IPS DF 4.7 (cell line): ENCODE data around the gene RBPJL.
"Not testable (repeated sequence)": the region's sequence is repeated elsewhere in the genome, so short reads cannot be mapped to it uniquely, and the experiment has no call there.

ENCODE experiments used
- DNase-seq: peaks from one replicate; pipeline ENCODE4 v3.0.0-alpha.2; 2013; ENCODE audit warnings: low spot score; ENCODE audit errors: extremely low read depth

Gene RBPJL

DNA sequence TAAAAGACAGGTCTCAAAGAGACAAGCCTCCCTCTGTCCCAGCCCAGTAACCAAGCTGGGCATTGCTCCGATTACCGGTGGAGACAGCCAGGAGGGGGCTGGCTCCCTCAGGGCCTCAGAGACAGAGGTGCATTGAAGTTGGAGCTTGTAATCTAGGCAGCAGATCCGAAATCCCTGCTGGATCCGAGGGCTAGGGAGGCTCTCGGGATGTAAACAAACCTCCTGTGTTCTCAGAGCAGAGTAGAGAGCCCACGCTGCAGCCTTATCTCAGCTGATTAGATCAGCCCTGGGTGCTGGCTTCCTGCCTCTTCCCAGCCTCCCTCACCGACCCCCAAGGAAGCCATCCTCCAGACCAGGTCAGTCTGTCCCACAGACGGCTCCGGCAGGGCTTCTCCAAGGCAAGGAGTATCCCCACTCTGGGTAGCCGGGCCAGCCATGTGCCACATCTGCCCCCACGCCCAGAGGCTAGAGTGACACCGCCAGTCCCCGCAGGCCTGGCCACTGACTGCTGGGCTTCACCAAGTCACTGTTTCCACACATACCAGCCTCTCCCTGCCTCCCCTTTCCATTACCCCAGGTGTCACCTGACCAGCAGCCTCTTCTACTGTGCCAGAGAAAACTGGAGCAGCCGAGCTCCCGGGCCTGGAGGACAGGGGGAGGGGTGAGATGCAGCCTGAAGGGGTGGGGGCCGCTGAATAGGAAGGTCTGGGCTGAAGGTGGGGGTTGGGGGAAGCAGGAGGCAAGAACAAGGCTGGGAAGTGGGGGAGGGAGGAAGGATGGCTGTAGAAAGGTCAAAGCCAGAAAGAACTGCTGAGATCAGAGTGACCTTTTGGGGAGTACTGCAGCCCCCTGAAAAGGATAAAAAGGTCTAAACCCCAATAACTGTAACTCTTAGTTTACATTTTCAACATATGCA, 35.6 kb downstream of the RBPJL start:
- DNase-seq = no peak

DNA sequence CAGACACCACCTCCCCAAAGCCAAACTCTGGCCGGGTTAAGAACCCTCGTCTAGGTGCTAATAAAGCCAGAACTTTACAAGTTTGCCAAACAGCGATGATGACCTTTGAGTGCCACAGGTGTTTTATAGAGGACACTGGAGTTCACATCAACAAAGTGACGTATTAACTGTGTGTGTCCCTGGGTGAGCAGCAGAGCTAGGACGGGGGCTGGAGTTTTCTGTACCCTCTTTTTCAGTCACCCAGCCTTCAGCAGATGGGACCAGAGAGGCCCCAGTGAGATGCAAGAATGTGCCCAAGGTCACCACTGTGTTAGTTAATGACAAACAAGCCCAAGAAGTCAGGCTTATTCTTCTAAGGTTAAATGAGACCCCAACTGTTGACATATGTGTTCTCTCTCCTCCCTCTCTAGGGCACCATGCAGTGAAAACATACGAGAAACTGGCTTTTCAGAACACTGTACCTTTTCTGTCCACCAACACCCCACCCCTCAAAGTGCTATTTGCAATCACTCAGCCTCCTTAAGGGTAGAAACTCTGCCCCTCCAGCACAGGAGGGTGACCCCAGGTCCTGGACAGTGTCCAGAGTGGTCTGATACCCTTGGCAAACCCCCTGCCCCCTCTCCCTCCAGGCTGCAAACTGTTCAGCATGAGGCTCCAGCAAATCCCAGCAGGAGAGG, 36.4 kb downstream of the RBPJL start:
- DNase-seq = no peak

DNA sequence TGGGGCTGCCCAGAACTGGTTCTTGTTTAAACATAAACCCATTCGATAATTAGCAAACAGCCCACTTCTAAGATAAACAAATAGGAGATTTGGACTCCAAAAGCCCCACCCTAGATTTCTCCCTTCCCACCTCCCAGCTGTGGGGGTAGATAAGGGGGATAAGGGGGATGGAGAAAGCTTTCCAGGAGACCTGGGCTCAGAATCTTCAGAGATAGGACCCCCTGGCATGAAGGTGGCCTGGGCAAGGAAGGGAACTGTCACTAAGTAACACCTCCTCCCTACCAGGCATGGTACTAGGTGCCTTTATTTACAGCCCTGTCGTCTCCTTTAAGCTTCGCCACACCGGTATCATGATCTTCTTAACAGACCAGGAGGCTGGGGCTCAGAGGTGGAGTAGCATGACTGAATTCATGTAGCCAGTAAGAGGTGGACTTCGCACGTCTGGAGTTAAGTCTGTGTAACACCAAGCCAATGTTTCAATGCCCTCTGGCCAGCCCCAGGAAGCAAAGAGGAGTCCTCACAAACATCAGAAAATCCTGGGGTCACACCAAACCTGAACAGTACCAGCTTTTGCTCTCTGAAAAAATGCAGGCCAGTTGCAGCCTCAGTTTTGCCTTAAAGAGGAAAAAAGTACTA, 37.0 kb downstream of the RBPJL start:
- DNase-seq = no peak

DNA sequence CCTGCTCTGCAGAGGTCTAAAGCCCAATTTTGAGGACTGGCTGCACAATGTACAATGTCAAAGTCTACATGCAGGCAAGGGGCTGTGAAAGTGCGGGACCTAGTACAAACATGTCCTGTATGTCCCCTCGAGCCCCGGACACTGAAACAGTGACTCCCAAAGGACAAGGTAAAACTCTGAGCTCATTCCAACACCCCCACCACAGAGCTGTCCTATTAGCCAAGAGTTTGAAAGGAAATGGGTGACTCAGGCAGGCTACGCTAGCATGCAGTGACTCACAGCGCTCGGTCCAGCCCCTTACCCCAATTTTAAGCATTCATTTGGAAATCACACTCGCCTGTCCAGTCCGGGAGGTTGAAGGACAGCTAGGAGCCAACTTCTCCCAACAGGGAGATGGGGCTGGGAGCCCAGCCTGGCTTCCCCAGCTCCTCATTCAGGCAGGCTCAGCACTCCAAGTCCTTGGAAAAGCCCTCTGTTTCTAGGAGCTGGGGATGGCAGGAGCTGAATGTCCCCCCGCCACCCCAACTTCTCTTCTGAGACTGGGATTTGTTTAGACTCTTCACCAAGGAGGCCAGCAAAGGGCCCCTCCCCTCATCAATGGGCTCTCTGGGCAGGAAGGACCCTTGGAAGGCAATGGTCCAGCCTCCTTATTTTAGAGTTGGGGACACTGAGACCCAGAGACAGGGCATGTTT, 37.7 kb downstream of the RBPJL start:
- no peak for DNase-seq

DNA sequence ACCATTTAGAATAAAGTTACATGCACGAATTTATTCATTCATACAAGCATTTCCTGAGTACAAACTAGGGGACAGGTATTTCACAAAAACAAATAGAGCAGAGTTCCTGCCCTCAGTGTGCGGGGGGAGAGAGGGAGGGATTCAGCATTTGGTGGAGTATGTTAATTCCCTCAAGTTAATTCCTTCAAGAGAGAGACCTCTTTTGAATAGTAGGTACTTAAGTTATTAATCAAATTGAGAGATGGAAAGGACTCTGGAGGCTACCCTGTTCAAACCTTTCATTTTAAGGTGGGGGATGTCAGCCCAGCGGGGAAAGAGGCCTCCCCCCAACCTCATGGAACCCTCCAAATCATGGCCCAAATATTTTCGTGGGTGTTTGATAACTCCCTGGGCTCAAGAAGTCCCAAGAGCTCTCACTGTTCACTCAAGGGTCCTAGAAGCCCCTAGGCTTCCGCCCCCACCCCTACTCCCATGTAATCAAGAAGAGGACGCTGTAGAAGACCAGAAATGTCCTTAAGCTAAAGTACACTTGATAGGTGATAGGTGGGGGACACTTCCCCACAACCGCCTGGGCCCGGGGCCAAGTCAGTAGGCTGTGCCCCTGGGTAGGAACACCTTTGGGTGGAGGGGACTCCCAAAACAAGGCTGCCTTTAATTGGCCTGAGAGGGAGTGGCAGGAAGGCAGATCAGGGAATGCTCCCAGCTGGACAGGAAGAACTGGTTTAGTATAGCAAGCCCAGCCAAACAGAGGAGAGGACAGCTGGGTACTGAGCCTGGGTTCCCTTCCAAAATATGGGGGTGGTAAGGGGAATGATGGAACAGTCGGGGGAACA, 38.7 kb downstream of the RBPJL start:
- no peak for DNase-seq

DNA sequence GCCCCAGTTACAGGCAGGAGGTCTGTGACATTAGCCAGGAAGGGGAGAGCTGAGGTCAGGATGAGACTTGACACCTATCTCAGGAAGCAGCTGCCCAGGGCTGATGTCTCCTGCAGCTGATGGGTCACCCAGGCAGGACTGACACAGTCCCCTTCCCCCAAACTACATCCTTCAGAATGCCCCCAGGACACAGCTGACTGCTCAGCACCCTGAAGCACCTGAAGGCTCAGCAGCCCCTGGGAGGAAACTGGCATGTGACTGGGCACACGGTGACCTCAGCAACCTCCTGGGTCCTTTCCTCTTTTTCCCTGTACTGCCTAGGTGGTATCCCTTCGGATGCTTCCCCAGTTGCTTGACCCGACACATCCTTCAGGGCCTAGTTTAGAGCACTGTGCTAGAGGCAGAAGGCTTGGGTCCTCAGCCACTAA, 39.7 kb downstream of the RBPJL start:
- no peak for DNase-seq

- no peak for DNase-seq
These were observed 40.2 kb downstream of the RBPJL start for GRCh38 chr20:45346851-45347250.

DNA sequence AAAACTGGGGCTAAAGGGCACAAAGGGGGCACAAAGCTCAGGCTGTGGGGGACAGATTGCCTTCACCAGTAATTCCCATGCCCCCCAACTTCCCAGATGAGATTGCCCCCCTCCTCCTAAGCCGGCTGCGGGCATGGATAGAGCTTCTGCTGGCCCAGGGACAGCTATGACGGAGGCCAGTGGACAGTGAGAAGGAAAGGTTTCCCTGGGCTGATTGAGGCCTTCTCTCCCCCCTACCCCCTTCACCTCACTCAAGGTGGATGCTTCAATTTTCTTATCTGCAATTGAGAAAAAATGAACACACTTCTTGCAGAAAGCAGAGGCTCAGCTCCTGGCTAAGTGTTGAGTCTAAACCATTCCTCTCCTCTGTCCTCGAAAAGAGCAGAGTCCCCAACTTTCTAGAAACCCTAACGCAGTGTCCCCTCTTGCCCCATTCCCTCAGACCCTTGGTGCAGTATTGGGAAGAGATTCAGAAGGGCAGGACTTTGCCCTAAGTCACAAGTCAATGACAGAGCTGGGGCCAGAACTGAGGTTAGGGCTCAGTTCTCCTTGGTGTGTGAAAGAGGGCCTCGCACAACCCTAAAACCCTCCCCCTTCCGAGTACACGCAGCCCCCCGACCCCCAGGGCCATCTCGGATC, 40.8 kb downstream of the RBPJL start:
- no peak for DNase-seq

GRCh38 chr20:45347936-45348778, 41.5 kb downstream of the RBPJL start, which contains the start of gene SDC4:
Gene SDC4, minus strand, starts transcription at chr20:45348424. Its CDS starts 40 bp downstream, at chr20:45348384.
- DNase-seq = no peak

GRCh38 chr20:45350217-45350616, 43.6 kb downstream of the RBPJL start:
- DNase-seq = no peak

- not testable (repeated sequence) for DNase-seq
These were observed 44.2 kb downstream of the RBPJL start for GRCh38 chr20:45350795-45351194.

GRCh38 chr20:45352729-45353128, 46.1 kb downstream of the RBPJL start:
- no peak for DNase-seq

- no peak for DNase-seq
These were observed 47.1 kb downstream of the RBPJL start for GRCh38 chr20:45353746-45354145.

- no peak for DNase-seq
These were observed 48.0 kb downstream of the RBPJL start for GRCh38 chr20:45354423-45355208.

- no peak for DNase-seq
These were observed 48.8 kb downstream of the RBPJL start for GRCh38 chr20:45355209-45356084.

- DNase-seq = no peak
These were observed 51.8 kb downstream of the RBPJL start for GRCh38 chr20:45358282-45359068.

DNA sequence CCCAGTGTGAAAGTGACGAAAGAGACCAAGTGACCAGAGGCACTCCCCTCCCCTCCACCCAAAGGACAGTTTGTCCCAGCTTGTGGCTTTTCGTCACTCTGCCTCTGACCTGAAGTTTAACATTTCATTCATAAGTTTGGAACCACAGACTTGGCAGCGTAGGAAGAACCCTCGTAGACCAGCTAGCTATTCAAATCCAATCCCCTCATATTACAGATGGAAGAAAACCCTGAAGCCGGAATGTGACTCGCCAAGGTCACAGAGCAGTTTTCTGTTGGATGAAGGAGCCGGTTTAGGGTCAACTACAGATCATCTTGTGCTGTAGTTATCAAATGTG, 52.4 kb downstream of the RBPJL start:
- DNase-seq = no peak
